ENCODE results near the gene ADGRG1.

The ADGRG1 gene

GRCh38 chr16:57606147-57606846 is 22.1 kb upstream of the ADGRG1 start:
- DNase-seq (ENCODE audit: low read depth) = no peak

GRCh38 chr16:57606847-57607501 is 21.5 kb upstream of the ADGRG1 start:
- no peak for DNase-seq (ENCODE audit: low read depth)

- no peak for DNase-seq (ENCODE audit: low read depth)
Observed at GRCh38 chr16:57607676-57608461, 20.6 kb upstream of the ADGRG1 start.

GRCh38 chr16:57608462-57609113 is 19.8 kb upstream of the ADGRG1 start:
- no peak for DNase-seq (ENCODE audit: low read depth)

- no peak for DNase-seq (ENCODE audit: low read depth)
Observed at GRCh38 chr16:57609541-57610401, 18.7 kb upstream of the ADGRG1 start.

GRCh38 chr16:57610611-57611010 is 17.8 kb upstream of the ADGRG1 start:
- no peak for DNase-seq (ENCODE audit: low read depth)

GRCh38 chr16:57611181-57611580 is 17.2 kb upstream of the ADGRG1 start:
- no peak for DNase-seq (ENCODE audit: low read depth)

GRCh38 chr16:57611706-57612105 is 16.7 kb upstream of the ADGRG1 start:
- no peak for DNase-seq (ENCODE audit: low read depth)

- DNase-seq (ENCODE audit: low read depth) = no peak
Observed at GRCh38 chr16:57612494-57612893, 15.9 kb upstream of the ADGRG1 start.

GRCh38 chr16:57613514-57613913 is 14.9 kb upstream of the ADGRG1 start:
- DNase-seq (ENCODE audit: low read depth) = no peak

- no peak for DNase-seq (ENCODE audit: low read depth)
Observed at GRCh38 chr16:57614536-57614935, 13.9 kb upstream of the ADGRG1 start.

- no peak for DNase-seq (ENCODE audit: low read depth)
Observed at GRCh38 chr16:57614944-57615343, 13.5 kb upstream of the ADGRG1 start.

- DNase-seq (ENCODE audit: low read depth) = no peak
Observed at GRCh38 chr16:57615813-57616212, 12.6 kb upstream of the ADGRG1 start.

GRCh38 chr16:57616241-57616640 is 12.2 kb upstream of the ADGRG1 start:
- no peak for DNase-seq (ENCODE audit: low read depth)

GRCh38 chr16:57616876-57617275 is 11.6 kb upstream of the ADGRG1 start:
- DNase-seq (ENCODE audit: low read depth) = no peak

GRCh38 chr16:57617604-57618111 is 10.8 kb upstream of the ADGRG1 start:
- DNase-seq (ENCODE audit: low read depth) = no peak

- no peak for DNase-seq (ENCODE audit: low read depth)
Observed at GRCh38 chr16:57618296-57619132, 9.9 kb upstream of the ADGRG1 start.

GRCh38 chr16:57619133-57619605 is 9.3 kb upstream of the ADGRG1 start:
- DNase-seq (ENCODE audit: low read depth) = no peak

- DNase-seq (ENCODE audit: low read depth) = no peak
Observed at GRCh38 chr16:57619606-57620334, 8.7 kb upstream of the ADGRG1 start.

All from stimulated activated CD8-positive, alpha-beta memory T cell treated with anti-CD3 and anti-CD28 coated beads, Interleukin-12 subunit alpha, Interleukin-12 subunit beta, amount 100 ng/mL, for 1 hour (primary cell).